ENCODE measurements around the gene TULP4.
"Not testable (repeated sequence)": the region's sequence is repeated elsewhere in the genome, so short reads cannot be mapped to it uniquely, and the experiment has no call there.

Gene TULP4

DNA sequence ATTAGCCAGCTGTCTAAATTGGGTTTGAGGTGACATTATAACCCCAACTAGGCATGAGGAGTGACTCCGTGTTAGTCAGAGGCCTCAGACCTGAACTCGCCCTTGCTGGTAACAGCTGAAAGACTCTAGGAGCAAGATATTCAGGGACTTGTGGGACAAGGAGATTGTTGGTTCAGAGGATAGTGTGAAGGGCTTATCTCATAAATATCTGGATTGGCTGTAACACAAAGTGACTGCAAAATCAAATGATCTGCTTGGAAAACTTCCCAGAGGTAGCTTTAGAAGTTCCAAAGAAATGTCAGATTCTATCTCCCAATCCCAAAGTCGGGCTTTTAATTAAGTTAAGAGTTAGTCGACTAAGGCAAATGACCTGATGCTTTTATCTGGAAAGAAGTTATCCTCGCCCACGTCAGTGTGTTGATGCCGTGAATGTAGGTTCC is 72.4 kb downstream of the TULP4 start:
- Histone ChIP-seq H3K36me3 (ENCODE audit: control insufficient read depth in 2 of 2, insufficient read depth in 2 of 2, low read length in 2 of 2) (no peaks in the 10 kb centered on the region), H3K4me3 (ENCODE audit: low read length in 2 of 2) (no peak overlapping the region), H3K27me3 (ENCODE audit: control insufficient read depth in 2 of 2, insufficient read depth in 2 of 2, low read length in 2 of 2) (no peaks in the 10 kb centered on the region), H3K27ac (ENCODE audit: low read depth in 2 of 2, low read length in 2 of 2) (no peak overlapping the region), H3K9me3 (ENCODE audit: control insufficient read depth in 2 of 2, low read length in 2 of 2) (no peaks in the 10 kb centered on the region), H3K9ac (ENCODE audit: low read depth in 1 of 2, low read length in 2 of 2) (no peak overlapping the region), H3K4me1 (ENCODE audit: control insufficient read depth in 2 of 2, insufficient read depth in 2 of 2, low read length in 2 of 2) (no peaks in the 10 kb centered on the region)

DNA sequence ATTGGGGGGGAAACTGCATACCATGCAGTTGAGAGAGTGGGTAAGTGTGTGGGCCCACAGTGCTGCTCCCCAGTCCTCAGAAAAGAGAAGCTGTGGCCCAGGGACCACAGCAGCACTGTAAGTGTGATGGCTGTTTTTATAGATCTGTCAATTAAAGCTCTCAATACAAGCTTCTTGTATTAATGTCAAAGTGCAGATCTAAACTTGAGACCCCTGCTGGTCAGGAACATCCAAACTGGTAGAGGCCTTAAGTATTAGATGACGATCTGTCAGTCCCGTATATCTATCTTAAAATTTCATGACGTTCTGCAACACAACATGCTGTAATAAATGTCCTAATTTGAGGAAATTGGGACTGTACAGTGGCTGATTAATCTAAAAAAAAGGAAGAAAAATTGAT is 74.8 kb downstream of the TULP4 start:
- no peak overlapping the region for H3K4me3 ChIP-seq (ENCODE audit: low read length in 2 of 2)
- no peaks in the 10 kb centered on the region for H3K9me3 ChIP-seq (ENCODE audit: control insufficient read depth in 2 of 2, low read length in 2 of 2)
- no peaks in the 10 kb centered on the region for H3K27me3 ChIP-seq (ENCODE audit: control insufficient read depth in 2 of 2, insufficient read depth in 2 of 2, low read length in 2 of 2)
- no peaks in the 10 kb centered on the region for H3K4me1 ChIP-seq (ENCODE audit: control insufficient read depth in 2 of 2, insufficient read depth in 2 of 2, low read length in 2 of 2)
- H3K27ac ChIP-seq (ENCODE audit: low read depth in 2 of 2, low read length in 2 of 2) = no peak overlapping the region
- no peaks in the 10 kb centered on the region for H3K36me3 ChIP-seq (ENCODE audit: control insufficient read depth in 2 of 2, insufficient read depth in 2 of 2, low read length in 2 of 2)
- H3K9ac ChIP-seq (ENCODE audit: low read depth in 1 of 2, low read length in 2 of 2) = no peak overlapping the region

DNA sequence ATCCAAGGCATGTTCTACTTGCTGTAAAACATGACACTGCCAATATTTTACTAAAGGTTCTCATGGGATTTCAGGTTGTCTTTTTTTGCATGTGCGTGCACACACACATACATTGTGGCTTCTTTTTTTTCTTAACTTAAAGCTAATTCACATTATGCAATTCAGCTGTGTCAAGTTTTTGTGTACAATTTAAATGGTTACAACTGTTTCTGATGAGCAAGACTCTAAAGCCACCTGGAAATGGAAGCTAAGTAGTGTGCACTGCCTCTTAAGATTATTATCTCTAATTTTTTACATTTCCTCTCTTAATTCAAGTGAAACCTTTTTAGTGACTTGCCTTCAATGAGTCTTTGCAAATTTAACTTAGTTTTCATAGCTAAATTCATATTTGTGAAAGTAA is 75.3 kb downstream of the TULP4 start:
- Histone ChIP-seq H3K9ac (ENCODE audit: low read depth in 1 of 2, low read length in 2 of 2) (no peak overlapping the region), H3K27ac (ENCODE audit: low read depth in 2 of 2, low read length in 2 of 2) (no peak overlapping the region), H3K4me3 (ENCODE audit: low read length in 2 of 2) (no peak overlapping the region), H3K27me3 (ENCODE audit: control insufficient read depth in 2 of 2, insufficient read depth in 2 of 2, low read length in 2 of 2) (no peaks in the 10 kb centered on the region), H3K4me1 (ENCODE audit: control insufficient read depth in 2 of 2, insufficient read depth in 2 of 2, low read length in 2 of 2) (no peaks in the 10 kb centered on the region), H3K36me3 (ENCODE audit: control insufficient read depth in 2 of 2, insufficient read depth in 2 of 2, low read length in 2 of 2) (no peaks in the 10 kb centered on the region), H3K9me3 (ENCODE audit: control insufficient read depth in 2 of 2, low read length in 2 of 2) (no peaks in the 10 kb centered on the region)

DNA sequence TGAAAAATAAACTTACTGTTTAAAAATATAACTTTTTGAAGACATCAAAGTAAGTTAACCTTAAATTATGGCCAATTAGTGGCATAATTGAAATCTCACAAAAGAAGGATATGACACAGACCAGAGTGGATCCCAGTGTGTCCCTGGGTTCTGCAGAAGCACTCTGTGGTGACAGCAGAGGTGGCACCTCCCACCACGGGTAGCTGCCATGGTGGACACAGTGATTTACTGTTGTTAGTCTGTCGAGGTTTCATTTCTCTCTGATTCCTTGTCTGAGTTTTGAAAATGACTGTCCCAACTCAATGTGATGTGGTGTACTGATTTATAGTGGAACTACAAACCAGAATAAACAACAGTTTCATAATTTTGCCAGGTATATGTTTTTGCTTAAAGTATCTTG is 76.5 kb downstream of the TULP4 start:
- H3K4me3 ChIP-seq (ENCODE audit: low read length in 2 of 2) = no peak overlapping the region
- H3K27ac ChIP-seq (ENCODE audit: low read depth in 2 of 2, low read length in 2 of 2) = no peak overlapping the region
- no peaks in the 10 kb centered on the region for H3K9me3 ChIP-seq (ENCODE audit: control insufficient read depth in 2 of 2, low read length in 2 of 2)
- no peaks in the 10 kb centered on the region for H3K27me3 ChIP-seq (ENCODE audit: control insufficient read depth in 2 of 2, insufficient read depth in 2 of 2, low read length in 2 of 2)
- no peak overlapping the region for H3K9ac ChIP-seq (ENCODE audit: low read depth in 1 of 2, low read length in 2 of 2)
- H3K36me3 ChIP-seq (ENCODE audit: control insufficient read depth in 2 of 2, insufficient read depth in 2 of 2, low read length in 2 of 2) = no peaks in the 10 kb centered on the region
- H3K4me1 ChIP-seq (ENCODE audit: control insufficient read depth in 2 of 2, insufficient read depth in 2 of 2, low read length in 2 of 2) = no peaks in the 10 kb centered on the region

DNA sequence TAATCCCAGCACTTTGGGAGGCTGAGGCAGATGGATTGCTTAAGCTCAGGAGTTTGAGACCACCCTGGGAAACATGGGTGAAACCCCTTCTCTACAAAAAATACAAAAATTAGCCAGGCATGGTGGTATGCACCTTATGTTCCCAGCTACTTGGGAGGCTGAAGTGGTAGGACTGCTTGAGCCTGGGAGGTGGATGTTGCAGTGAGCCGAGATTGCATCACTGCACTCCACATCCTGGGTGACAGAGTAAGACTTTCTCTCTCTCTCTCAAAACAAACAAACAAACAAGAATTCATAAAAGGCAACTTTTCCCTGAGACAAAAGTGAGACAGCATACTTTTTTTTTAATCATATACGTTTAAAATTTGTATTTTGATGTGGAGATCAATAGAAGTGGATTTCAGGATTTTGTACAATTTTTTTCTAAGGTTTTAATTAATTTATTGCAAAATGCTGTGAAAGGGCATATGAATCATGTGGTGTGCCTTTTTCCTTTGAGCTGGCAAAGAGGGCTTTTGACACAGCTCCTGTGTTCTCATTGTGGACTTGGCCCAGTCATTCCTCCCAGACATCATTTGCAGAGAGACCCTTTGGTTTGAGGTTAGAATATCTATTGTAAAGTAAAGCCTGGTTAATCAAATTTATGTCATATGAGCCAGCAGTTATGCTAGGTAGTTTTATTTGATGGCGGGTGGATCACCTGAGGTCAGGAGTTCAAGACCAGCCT is 77.1 kb downstream of the TULP4 start:
- H3K4me1 ChIP-seq (ENCODE audit: control insufficient read depth in 2 of 2, insufficient read depth in 2 of 2, low read length in 2 of 2) = no peaks in the 10 kb centered on the region
- H3K27ac ChIP-seq (ENCODE audit: low read depth in 2 of 2, low read length in 2 of 2) = no peak overlapping the region

DNA sequence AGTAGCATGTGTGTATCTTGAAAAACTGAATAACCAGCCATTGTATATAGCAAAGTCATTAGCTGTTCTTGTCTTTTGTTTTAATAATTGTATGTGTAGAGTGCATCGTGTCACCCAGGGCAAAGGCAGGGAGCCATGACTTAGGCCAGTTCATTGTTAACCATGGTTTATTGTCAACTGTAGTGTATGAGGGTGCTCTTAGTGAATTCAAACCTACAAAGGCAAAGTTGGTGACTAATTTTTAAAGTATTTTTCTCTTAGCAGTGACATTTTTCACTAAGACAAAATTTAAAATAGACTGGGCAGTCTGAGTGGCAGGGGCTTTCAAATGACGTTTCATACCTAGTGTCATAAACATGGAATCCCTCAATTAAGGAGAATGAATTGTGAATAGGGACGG is 79.0 kb downstream of the TULP4 start:
- no peaks in the 10 kb centered on the region for H3K27me3 ChIP-seq (ENCODE audit: control insufficient read depth in 2 of 2, insufficient read depth in 2 of 2, low read length in 2 of 2)
- no peak overlapping the region for H3K4me3 ChIP-seq (ENCODE audit: low read length in 2 of 2)
- no peak overlapping the region for H3K9ac ChIP-seq (ENCODE audit: low read depth in 1 of 2, low read length in 2 of 2)
- H3K9me3 ChIP-seq (ENCODE audit: control insufficient read depth in 2 of 2, low read length in 2 of 2) = no peaks in the 10 kb centered on the region
- H3K27ac ChIP-seq (ENCODE audit: low read depth in 2 of 2, low read length in 2 of 2) = no peak overlapping the region
- H3K36me3 ChIP-seq (ENCODE audit: control insufficient read depth in 2 of 2, insufficient read depth in 2 of 2, low read length in 2 of 2) = no peaks in the 10 kb centered on the region
- H3K4me1 ChIP-seq (ENCODE audit: control insufficient read depth in 2 of 2, insufficient read depth in 2 of 2, low read length in 2 of 2) = no peaks in the 10 kb centered on the region

More for the DNA sequence above, 77.1 kb downstream of the TULP4 start:
- Histone ChIP-seq H3K36me3 (ENCODE audit: control insufficient read depth in 2 of 2, insufficient read depth in 2 of 2, low read length in 2 of 2) (no peaks in the 10 kb centered on the region), H3K9ac (ENCODE audit: low read depth in 1 of 2, low read length in 2 of 2) (no peak overlapping the region), H3K27me3 (ENCODE audit: control insufficient read depth in 2 of 2, insufficient read depth in 2 of 2, low read length in 2 of 2) (no peaks in the 10 kb centered on the region), H3K4me3 (ENCODE audit: low read length in 2 of 2) (no peak overlapping the region), H3K9me3 (ENCODE audit: control insufficient read depth in 2 of 2, low read length in 2 of 2) (no peaks in the 10 kb centered on the region)

DNA sequence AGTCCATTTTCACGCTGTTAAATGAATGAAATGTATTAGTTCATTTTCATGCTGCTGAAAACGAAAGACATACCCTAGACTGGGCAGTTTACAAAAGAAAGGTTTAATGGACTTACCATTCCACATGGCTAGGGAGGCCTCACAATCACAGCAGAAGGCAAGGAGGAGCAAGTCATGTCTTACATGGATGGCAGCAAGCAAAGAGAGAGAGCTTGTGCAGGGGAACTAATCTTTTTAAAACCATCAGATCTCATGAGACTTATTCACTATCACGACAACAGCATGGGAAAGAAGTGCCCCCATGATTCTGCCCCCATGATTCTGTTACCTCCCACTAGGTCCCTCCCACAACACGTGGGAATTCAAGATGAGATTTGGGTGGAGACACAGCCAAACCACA is 79.7 kb downstream of the TULP4 start:
- H3K27ac ChIP-seq (ENCODE audit: low read depth in 2 of 2, low read length in 2 of 2); H3K27me3 ChIP-seq (ENCODE audit: control insufficient read depth in 2 of 2, insufficient read depth in 2 of 2, low read length in 2 of 2); H3K36me3 ChIP-seq (ENCODE audit: control insufficient read depth in 2 of 2, insufficient read depth in 2 of 2, low read length in 2 of 2); H3K9ac ChIP-seq (ENCODE audit: low read depth in 1 of 2, low read length in 2 of 2); H3K4me3 ChIP-seq (ENCODE audit: low read length in 2 of 2); H3K4me1 ChIP-seq (ENCODE audit: control insufficient read depth in 2 of 2, insufficient read depth in 2 of 2, low read length in 2 of 2); H3K9me3 ChIP-seq (ENCODE audit: control insufficient read depth in 2 of 2, low read length in 2 of 2): not testable (repeated sequence)

DNA sequence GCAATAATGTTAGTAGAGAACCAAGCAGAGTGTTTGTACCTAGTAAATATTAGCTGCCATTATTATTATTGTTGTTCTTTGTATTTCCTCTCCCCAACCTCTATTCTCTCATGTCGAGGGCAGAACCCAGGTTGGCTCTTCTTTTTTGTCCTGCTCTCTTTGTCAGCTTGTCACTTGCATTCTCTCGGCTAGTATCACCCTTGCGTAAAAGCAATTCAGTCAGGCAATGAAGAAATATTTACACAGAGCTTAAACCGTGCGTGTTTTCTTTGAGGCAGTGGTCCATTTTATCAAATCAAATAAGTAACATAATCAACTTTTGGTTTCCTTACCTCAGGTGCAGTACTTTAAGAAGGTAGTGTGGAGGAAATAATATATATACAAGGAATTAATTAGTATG is 83.9 kb downstream of the TULP4 start:
- Histone ChIP-seq H3K9me3 (ENCODE audit: control insufficient read depth in 2 of 2, low read length in 2 of 2) (no peaks in the 10 kb centered on the region), H3K27ac (ENCODE audit: low read depth in 2 of 2, low read length in 2 of 2) (no peak overlapping the region), H3K36me3 (ENCODE audit: control insufficient read depth in 2 of 2, insufficient read depth in 2 of 2, low read length in 2 of 2) (no peaks in the 10 kb centered on the region), H3K4me3 (ENCODE audit: low read length in 2 of 2) (no peak overlapping the region), H3K27me3 (ENCODE audit: control insufficient read depth in 2 of 2, insufficient read depth in 2 of 2, low read length in 2 of 2) (no peaks in the 10 kb centered on the region), H3K9ac (ENCODE audit: low read depth in 1 of 2, low read length in 2 of 2) (no peak overlapping the region), H3K4me1 (ENCODE audit: control insufficient read depth in 2 of 2, insufficient read depth in 2 of 2, low read length in 2 of 2) (no peaks in the 10 kb centered on the region)

DNA sequence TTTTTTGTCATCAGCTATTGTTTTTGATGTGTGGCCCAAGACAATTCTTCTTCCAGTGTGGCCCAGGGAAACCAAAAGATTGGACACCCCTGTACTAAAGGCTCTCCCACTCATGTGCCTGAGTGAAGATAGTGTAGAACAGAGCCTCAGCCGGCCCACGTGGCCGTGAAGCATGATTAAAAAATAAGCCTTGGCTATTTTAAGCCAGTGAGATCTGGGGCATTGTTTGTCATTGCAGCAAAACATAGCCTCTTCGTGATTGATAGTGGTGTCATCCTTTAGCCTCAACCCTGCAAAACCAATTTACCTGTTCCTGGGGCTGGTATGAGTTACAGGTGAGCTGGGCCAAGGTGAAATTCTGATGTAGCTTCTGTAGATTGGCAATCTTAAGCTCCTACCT is 85.3 kb downstream of the TULP4 start:
- Histone ChIP-seq H3K9me3 (ENCODE audit: control insufficient read depth in 2 of 2, low read length in 2 of 2) (no peaks in the 10 kb centered on the region), H3K4me1 (ENCODE audit: control insufficient read depth in 2 of 2, insufficient read depth in 2 of 2, low read length in 2 of 2) (no peaks in the 10 kb centered on the region), H3K4me3 (ENCODE audit: low read length in 2 of 2) (no peak overlapping the region), H3K9ac (ENCODE audit: low read depth in 1 of 2, low read length in 2 of 2) (no peak overlapping the region), H3K27ac (ENCODE audit: low read depth in 2 of 2, low read length in 2 of 2) (no peak overlapping the region), H3K36me3 (ENCODE audit: control insufficient read depth in 2 of 2, insufficient read depth in 2 of 2, low read length in 2 of 2) (no peaks in the 10 kb centered on the region), H3K27me3 (ENCODE audit: control insufficient read depth in 2 of 2, insufficient read depth in 2 of 2, low read length in 2 of 2) (no peaks in the 10 kb centered on the region)

DNA sequence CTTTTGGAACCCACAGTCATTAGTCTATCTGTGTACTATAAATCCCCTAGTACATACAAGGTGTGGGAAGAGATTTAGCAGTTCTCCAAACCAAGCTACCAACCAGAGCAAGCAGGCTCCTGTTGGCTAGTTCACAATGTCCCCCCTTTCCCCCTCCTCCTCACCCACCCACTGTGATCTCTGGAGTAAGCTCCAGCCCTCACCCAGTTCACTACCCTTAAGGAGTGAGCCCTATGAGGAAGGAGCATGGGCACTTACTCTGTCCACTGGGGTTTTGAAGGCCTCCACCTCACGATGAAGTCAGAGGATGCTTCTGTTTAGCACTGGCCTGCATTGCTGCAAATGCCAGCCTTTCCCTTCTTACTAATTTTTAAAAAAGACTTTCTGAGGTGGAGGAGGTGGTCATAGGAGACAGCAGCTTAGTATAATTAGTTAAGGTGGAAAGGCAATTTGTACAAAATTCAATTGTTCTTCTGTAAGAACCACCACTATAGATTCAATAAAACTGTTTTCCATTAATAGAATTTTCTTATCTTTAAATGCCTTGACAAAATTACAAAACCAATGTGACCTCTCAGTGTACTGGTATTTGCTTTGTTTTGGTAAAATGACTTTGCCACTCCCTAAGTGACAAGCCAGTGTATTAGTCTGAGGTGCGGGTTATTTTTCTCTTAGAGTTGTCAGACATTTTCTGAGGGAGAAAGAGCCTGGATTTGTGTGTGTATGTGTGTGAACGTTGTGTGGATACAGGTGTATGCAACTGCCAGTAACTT is 86.2 kb downstream of the TULP4 start:
- H3K36me3 ChIP-seq (ENCODE audit: control insufficient read depth in 2 of 2, insufficient read depth in 2 of 2, low read length in 2 of 2) = no peaks in the 10 kb centered on the region
- H3K27me3 ChIP-seq (ENCODE audit: control insufficient read depth in 2 of 2, insufficient read depth in 2 of 2, low read length in 2 of 2) = no peaks in the 10 kb centered on the region
- no peak overlapping the region for H3K27ac ChIP-seq (ENCODE audit: low read depth in 2 of 2, low read length in 2 of 2)
- H3K4me1 ChIP-seq (ENCODE audit: control insufficient read depth in 2 of 2, insufficient read depth in 2 of 2, low read length in 2 of 2) = no peaks in the 10 kb centered on the region
- H3K9ac ChIP-seq (ENCODE audit: low read depth in 1 of 2, low read length in 2 of 2) = no peak overlapping the region
- H3K9me3 ChIP-seq (ENCODE audit: control insufficient read depth in 2 of 2, low read length in 2 of 2) = no peaks in the 10 kb centered on the region
- H3K4me3 ChIP-seq (ENCODE audit: low read length in 2 of 2) = no peak overlapping the region
